Measurements from ENCODE around the gene TRIM37.

The TRIM37 gene

DNA sequence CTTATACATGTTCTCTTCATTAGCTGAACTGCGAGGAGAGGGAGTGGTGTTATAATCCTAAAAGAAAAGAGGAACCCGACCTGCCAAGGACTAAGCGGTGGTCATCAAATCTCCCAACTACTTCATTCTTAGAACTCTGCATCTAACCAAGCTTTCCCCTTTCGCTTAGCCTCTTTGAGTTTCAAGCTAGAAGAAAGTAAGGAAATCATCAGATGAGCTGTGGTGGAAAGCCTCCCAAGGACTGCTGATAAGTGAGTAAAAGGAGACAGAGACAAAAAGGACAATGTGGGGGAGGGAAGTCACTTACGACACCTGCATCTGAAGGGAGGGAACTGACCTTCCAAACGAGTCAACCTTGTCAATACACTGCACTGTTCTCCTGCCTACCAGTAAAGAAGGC is 121.3 kb downstream of the TRIM37 start:
- H3K9ac ChIP-seq (ENCODE audit: low read depth, low read length) = peak overlapping the region; percentile 49
- H3K4me3 ChIP-seq (ENCODE audit: low read depth, low read length) = no peak overlapping the region
- no peaks in the 10 kb centered on the region for H3K36me3 ChIP-seq (ENCODE audit: control insufficient read depth, insufficient read depth, low read length)
- no peaks in the 10 kb centered on the region for H3K27me3 ChIP-seq (ENCODE audit: control insufficient read depth, insufficient read depth, low read length)
- H3K9me3 ChIP-seq (ENCODE audit: control insufficient read depth, insufficient read depth, low read length) = no peaks in the 10 kb centered on the region
- peaks cover 20% of the 10 kb centered on the region for H3K4me1 ChIP-seq (ENCODE audit: control insufficient read depth, insufficient read depth, low read length)

DNA sequence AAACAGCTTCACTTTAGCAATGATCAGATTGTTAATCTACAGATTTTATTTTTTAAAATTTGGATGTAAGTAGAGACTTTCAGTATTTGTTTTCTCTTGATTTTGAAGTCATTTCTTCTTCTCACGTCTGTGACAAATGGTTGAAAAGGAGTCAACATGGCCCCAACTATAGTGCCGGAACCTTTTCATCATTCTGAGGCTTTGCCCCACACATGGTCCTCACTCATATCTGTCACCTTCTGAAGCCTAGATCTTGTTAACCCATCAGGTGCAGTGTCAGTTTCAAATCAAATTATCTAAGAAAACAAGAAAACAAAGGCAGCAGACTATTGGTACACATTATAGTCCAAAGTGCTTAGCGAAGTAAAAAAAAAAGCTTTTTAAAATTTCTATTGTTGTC is 124.1 kb downstream of the TRIM37 start:
- no peaks in the 10 kb centered on the region for H3K9me3 ChIP-seq (ENCODE audit: control insufficient read depth, insufficient read depth, low read length)
- H3K9ac ChIP-seq (ENCODE audit: low read depth, low read length) = no peak overlapping the region
- no peaks in the 10 kb centered on the region for H3K36me3 ChIP-seq (ENCODE audit: control insufficient read depth, insufficient read depth, low read length)
- H3K27me3 ChIP-seq (ENCODE audit: control insufficient read depth, insufficient read depth, low read length) = no peaks in the 10 kb centered on the region
- H3K4me3 ChIP-seq (ENCODE audit: low read depth, low read length) = no peak overlapping the region
- peaks cover 15% of the 10 kb centered on the region for H3K4me1 ChIP-seq (ENCODE audit: control insufficient read depth, insufficient read depth, low read length)

DNA sequence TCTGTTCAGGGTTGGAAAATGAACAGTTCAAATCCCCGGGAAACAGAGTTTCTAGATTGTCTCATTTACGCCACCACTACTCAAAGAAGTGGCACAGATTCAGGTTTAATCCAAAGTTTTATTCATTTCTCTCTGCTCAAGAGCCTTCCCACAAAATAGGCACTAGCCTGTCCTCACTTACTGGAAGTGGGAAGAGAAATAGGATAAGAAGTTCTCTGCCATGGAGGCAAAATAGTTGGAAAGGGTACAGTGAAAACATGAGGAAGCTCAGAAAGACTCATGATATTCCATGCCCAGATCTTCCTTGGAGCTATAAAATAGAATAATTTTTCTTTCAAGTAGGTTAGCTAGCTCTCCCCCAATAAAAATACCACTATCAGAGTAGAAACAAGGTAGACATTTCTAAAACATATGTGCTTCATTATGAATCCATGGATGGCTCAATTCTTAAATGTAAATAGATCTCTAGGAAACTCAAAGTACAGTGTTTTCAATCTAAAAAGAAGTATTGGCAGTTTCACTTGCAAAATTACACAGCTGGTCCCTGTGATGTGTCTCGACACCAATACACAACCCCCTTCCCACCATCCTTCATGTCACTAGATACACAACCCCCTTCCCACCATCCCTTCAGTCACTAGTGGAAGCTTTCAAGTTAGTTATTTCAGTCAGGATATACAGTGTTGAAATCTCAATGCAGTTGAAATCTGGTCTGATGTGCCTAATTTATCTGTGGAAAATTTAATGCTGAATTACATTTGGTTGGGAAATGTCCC is 125.8 kb downstream of the TRIM37 start:
- Histone ChIP-seq H3K9me3 (ENCODE audit: control insufficient read depth, insufficient read depth, low read length) (no peaks in the 10 kb centered on the region), H3K27me3 (ENCODE audit: control insufficient read depth, insufficient read depth, low read length) (no peaks in the 10 kb centered on the region), H3K4me1 (ENCODE audit: control insufficient read depth, insufficient read depth, low read length) (peaks cover 8% of the 10 kb centered on the region), H3K9ac (ENCODE audit: low read depth, low read length) (no peak overlapping the region), H3K4me3 (ENCODE audit: low read depth, low read length) (no peak overlapping the region), H3K36me3 (ENCODE audit: control insufficient read depth, insufficient read depth, low read length) (no peaks in the 10 kb centered on the region)

DNA sequence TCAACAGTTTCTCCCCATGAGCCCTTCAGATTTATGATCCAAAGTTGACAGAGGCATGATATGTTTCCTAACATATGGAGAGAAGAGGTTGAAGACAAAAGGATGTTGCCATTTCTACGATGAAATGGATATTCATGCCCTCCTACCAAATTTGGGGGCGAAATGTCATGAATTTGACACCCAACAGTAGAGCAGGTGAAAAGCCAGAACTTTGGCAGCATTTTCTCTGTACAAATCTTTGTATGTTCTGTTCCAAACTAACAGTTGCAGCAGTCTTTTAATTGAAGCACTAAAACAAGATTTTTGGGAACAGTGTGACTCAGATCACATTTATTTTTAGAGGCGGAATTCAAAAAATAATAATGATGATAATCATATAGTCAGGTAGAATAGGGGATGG is 130.1 kb downstream of the TRIM37 start:
- Histone ChIP-seq H3K9me3 (ENCODE audit: control insufficient read depth, insufficient read depth, low read length) (no peaks in the 10 kb centered on the region), H3K4me3 (ENCODE audit: low read depth, low read length) (no peak overlapping the region), H3K36me3 (ENCODE audit: control insufficient read depth, insufficient read depth, low read length) (no peaks in the 10 kb centered on the region), H3K9ac (ENCODE audit: low read depth, low read length) (no peak overlapping the region), H3K27me3 (ENCODE audit: control insufficient read depth, insufficient read depth, low read length) (no peaks in the 10 kb centered on the region), H3K4me1 (ENCODE audit: control insufficient read depth, insufficient read depth, low read length) (no peaks in the 10 kb centered on the region)

DNA sequence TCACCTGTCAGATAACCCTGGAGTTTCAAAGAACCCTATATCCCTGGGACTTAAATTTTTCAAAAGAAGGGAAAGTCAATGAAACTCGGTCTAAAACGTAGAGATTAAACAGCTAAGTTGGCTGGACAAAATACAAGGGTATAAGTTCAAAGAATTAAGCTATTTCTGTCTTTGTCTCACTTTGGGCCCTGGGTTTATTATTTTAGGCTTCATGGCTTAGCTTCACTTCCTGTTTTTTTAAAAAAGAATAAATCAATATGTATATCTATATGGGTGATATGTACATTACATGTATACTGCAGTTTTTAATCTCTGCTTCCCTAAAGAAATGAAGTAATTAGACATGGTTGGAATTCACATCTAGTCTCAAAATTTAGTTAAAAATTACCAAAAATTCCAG is 132.3 kb downstream of the TRIM37 start:
- no peaks in the 10 kb centered on the region for H3K27me3 ChIP-seq (ENCODE audit: control insufficient read depth, insufficient read depth, low read length)
- H3K4me3 ChIP-seq (ENCODE audit: low read depth, low read length) = no peak overlapping the region
- H3K9me3 ChIP-seq (ENCODE audit: control insufficient read depth, insufficient read depth, low read length) = no peaks in the 10 kb centered on the region
- peaks cover 2% of the 10 kb centered on the region for H3K4me1 ChIP-seq (ENCODE audit: control insufficient read depth, insufficient read depth, low read length)
- H3K9ac ChIP-seq (ENCODE audit: low read depth, low read length) = no peak overlapping the region
- no peaks in the 10 kb centered on the region for H3K36me3 ChIP-seq (ENCODE audit: control insufficient read depth, insufficient read depth, low read length)

DNA sequence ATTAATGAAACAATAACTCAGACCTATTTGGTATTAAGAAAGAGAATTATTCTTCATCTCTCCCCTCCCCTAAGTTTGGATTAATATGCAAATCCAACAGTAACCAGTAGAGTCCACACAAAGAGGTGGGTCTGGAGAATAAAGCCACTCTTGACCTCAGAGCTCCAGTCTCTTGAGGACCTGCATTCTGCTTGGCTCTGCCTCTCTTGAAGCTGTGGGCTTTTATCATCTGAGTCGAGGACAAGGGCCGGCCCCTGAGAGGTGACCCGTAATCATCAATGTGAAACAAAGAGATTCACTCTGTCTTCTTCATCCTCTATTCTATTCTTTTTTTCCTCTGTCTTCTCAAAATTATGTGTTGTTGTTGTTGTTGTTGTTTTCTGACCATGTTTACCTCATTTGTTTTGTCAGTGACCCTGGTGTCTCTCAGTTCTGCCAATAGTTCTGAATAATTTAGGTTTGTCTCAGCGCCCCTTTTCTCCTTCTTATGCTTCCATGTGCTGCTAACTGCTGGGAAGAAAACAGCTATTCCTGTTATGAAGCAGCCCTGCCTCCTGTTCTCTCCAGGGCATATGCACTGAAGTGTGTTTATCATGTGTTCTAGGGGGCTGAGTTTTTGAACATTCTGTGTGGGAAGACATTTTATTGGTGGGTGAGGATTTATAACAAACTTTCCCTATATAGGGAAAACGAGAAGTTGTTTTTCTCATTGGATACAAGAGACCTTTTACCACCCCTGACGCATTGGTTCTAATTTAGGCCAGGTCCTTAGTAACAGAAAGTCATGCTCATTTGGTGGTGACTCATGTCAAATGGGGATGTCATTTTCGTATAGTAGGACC is 135.8 kb downstream of the TRIM37 start:
- Histone ChIP-seq H3K4me3 (ENCODE audit: low read depth, low read length) (no peak overlapping the region), H3K36me3 (ENCODE audit: control insufficient read depth, insufficient read depth, low read length) (no peaks in the 10 kb centered on the region), H3K9ac (ENCODE audit: low read depth, low read length) (no peak overlapping the region), H3K27me3 (ENCODE audit: control insufficient read depth, insufficient read depth, low read length) (no peaks in the 10 kb centered on the region), H3K4me1 (ENCODE audit: control insufficient read depth, insufficient read depth, low read length) (peaks cover 15% of the 10 kb centered on the region), H3K9me3 (ENCODE audit: control insufficient read depth, insufficient read depth, low read length) (no peaks in the 10 kb centered on the region)

DNA sequence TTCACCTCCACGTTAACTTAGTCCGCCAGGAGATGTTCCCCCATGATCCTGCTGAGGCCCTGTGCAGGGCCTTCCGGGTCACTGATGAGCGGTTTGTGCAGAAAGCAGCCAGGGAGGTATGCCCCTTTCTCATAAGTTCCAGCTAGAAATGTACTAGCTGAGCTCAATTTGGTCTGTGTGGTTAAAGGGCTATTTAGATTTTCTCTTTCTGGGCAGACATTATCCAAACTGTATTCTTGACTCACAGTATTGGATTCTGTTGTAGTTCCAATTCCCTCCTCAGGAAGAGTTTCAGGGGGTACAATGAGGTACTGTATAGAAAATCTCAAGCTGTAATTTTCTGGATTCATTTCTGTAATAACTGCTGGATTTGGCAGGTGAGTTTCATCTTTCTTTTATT is 137.1 kb downstream of the TRIM37 start:
- Histone ChIP-seq H3K27me3 (ENCODE audit: control insufficient read depth, insufficient read depth, low read length) (no peaks in the 10 kb centered on the region), H3K4me3 (ENCODE audit: low read depth, low read length) (no peak overlapping the region), H3K9me3 (ENCODE audit: control insufficient read depth, insufficient read depth, low read length) (no peaks in the 10 kb centered on the region), H3K36me3 (ENCODE audit: control insufficient read depth, insufficient read depth, low read length) (no peaks in the 10 kb centered on the region), H3K9ac (ENCODE audit: low read depth, low read length) (no peak overlapping the region), H3K4me1 (ENCODE audit: control insufficient read depth, insufficient read depth, low read length) (peaks cover 19% of the 10 kb centered on the region)

DNA sequence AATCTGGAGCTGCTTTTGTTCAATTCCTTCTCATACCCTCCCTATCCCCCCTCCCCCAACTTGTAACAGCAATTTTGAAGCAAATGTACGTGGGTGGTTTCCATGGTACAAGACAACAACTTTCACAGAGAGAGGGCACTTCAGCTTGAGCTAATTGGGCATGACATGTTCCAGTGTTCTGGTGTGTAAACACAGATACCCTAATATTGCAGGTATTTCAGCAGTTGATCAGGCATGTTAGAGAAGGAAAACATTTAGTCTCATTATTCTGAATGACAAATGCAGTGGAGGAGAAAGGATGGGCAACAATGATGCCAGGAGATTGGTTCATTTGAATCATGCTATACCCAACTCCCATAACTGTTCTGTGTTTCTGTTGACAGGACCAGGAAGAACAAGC is 137.5 kb downstream of the TRIM37 start:
- Histone ChIP-seq H3K27me3 (ENCODE audit: control insufficient read depth, insufficient read depth, low read length) (no peaks in the 10 kb centered on the region), H3K9me3 (ENCODE audit: control insufficient read depth, insufficient read depth, low read length) (no peaks in the 10 kb centered on the region), H3K9ac (ENCODE audit: low read depth, low read length) (no peak overlapping the region), H3K36me3 (ENCODE audit: control insufficient read depth, insufficient read depth, low read length) (no peaks in the 10 kb centered on the region), H3K4me3 (ENCODE audit: low read depth, low read length) (no peak overlapping the region), H3K4me1 (ENCODE audit: control insufficient read depth, insufficient read depth, low read length) (peaks cover 19% of the 10 kb centered on the region)

DNA sequence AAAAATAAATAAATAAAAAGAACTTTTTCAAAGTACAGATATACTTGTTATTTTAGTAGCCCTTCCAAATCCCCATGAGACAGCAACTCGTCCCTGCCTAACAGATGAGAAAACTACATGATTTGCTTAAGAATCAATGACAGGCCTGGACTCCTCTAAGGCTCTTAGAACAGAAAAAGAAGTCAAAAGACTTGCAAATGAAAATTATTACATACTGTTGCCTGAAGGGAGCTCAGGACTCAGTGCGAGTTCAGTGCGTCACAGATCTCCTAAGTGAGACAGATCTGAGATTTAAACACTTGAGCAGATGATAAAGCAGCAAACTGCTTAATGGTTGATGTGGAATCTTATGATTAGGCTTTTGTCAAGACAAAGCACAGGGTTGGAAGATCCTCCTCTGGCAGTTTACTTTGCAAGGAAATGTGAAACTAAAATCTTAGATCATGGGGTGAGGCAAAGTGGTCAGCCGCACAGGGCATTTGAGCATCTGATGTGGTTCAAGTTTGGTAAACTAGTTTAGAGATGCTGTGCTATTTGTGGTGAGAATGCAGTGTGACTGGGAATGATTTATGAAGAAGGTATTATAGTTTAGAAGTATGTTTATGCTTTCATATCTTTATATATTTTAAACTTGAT is 138.1 kb downstream of the TRIM37 start:
- no peaks in the 10 kb centered on the region for H3K9me3 ChIP-seq (ENCODE audit: control insufficient read depth, insufficient read depth, low read length)
- H3K4me3 ChIP-seq (ENCODE audit: low read depth, low read length) = no peak overlapping the region
- H3K4me1 ChIP-seq (ENCODE audit: control insufficient read depth, insufficient read depth, low read length) = peaks cover 19% of the 10 kb centered on the region
- H3K27me3 ChIP-seq (ENCODE audit: control insufficient read depth, insufficient read depth, low read length) = no peaks in the 10 kb centered on the region
- no peaks in the 10 kb centered on the region for H3K36me3 ChIP-seq (ENCODE audit: control insufficient read depth, insufficient read depth, low read length)
- H3K9ac ChIP-seq (ENCODE audit: low read depth, low read length) = no peak overlapping the region

DNA sequence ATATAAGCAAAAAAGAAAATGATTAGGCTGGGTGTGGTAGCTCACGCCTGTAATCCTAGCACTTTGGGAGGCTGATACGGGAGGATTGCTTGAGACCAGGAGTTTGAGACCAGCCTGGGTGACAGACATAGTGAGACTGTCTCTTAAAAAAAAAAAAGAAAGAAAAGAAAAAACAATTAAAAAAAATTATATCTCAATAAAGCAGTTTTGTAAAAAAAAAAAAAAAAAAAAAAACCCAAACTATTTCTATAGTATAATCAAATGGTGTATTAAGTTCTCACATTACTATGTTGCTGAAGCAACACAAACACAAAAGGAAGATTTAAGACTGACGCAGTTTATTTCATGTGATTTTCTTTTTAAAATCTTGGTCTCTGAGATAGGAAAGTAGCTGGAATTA is 140.5 kb downstream of the TRIM37 start:
- Histone ChIP-seq H3K27me3 (ENCODE audit: control insufficient read depth, insufficient read depth, low read length) (no peaks in the 10 kb centered on the region), H3K9me3 (ENCODE audit: control insufficient read depth, insufficient read depth, low read length) (no peaks in the 10 kb centered on the region)

DNA sequence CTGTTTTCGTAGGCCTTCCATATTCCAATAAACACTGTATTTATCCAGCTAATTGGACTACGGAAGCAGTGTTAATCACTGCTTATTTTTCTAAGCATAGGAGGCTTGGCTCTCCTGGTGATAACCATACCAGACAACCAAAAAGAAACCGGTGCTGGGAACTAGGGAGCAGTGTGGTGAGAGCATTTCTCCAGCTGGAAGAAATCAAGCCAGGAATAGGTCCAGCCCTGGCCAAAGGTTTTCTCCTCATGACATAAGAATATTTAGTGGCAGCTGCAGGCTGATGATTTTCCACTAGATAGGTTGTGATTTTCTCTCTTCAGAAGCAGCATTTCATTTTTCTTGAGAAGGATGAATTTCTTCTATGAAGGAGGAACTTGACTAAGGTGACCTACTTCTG is 141.5 kb downstream of the TRIM37 start:
- Histone ChIP-seq H3K4me3 (ENCODE audit: low read depth, low read length) (no peak overlapping the region), H3K9ac (ENCODE audit: low read depth, low read length) (no peak overlapping the region), H3K36me3 (ENCODE audit: control insufficient read depth, insufficient read depth, low read length) (no peaks in the 10 kb centered on the region), H3K9me3 (ENCODE audit: control insufficient read depth, insufficient read depth, low read length) (no peaks in the 10 kb centered on the region), H3K4me1 (ENCODE audit: control insufficient read depth, insufficient read depth, low read length) (peaks cover 19% of the 10 kb centered on the region), H3K27me3 (ENCODE audit: control insufficient read depth, insufficient read depth, low read length) (no peaks in the 10 kb centered on the region)

More for the DNA sequence above, 140.5 kb downstream of the TRIM37 start:
- H3K4me3 ChIP-seq (ENCODE audit: low read depth, low read length) = no peak overlapping the region
- H3K4me1 ChIP-seq (ENCODE audit: control insufficient read depth, insufficient read depth, low read length) = peaks cover 19% of the 10 kb centered on the region
- H3K36me3 ChIP-seq (ENCODE audit: control insufficient read depth, insufficient read depth, low read length) = no peaks in the 10 kb centered on the region
- no peak overlapping the region for H3K9ac ChIP-seq (ENCODE audit: low read depth, low read length)
